A549 (cell line): ENCODE measurements around the gene ETF1. TPM values are rescaled to one million over a fixed set of nuclear protein-coding genes. Genes with fewer than 3 reads are reported as not detected.

Experiments used
- ATAC-seq, 2 experiments: fragments of 200-7000 bp in 1 of 2; fragments of >200 bp in 1 of 2; cut with Nextera tagmentation in 1 of 2; cut with Tn5 transposase in 1 of 2; 3 replicates each; pipeline versions ENCODE4 v1.8.0 to v1.9.1; 2018 to 2020; ENCODE audit warnings: mild to moderate bottlenecking in 1 of 2, moderate library complexity in 1 of 2
- CTCF ChIA-PET: fragments of 300-600 bp; sonication (Branson Sonifier 250); formaldehyde crosslinking; extraction: SDS; loops from one replicate; lab custom pipeline; 2021; ENCODE audit warnings: antibody characterized with exemption, inconsistent platforms; lab: Yijun Ruan, JAX
- POLR2A ChIA-PET: fragments of 350-600 bp; formaldehyde crosslinking; extraction: SDS; loops from one replicate; lab custom pipeline; 2021; ENCODE audit warnings: antibody characterized with exemption, inconsistent platforms; lab: Yijun Ruan, JAX
- DNase-seq, 2 experiments: peaks; one replicate each; pipeline versions ENCODE4 v3.0.0 to v3.0.0-alpha.2; 2011 to 2016; ENCODE audit warnings: low read depth in 1 of 2, low spot score in 1 of 2
- FAIRE-seq: peaks from 2 replicates; lab custom pipeline; 2011; peaks lifted over from hg19 to GRCh38; lab: Jason Lieb, UNC
- H3K27ac ChIP-seq, 2 experiments: fragments of >200 bp; sonication (Bioruptor Twin); formaldehyde crosslinking; 3 replicates each; pipeline ENCODE4 v1.5.1; 2016 to 2017
- H3K4me1 ChIP-seq: fragments of >200 bp; sonication (Bioruptor Twin); formaldehyde crosslinking; 3 replicates; pipeline ENCODE4 v1.6.1; 2016
- H3K4me2 ChIP-seq: fragments of >200 bp; sonication (Bioruptor Twin); formaldehyde crosslinking; 3 replicates; pipeline ENCODE4 v1.6.1; 2016
- H3K4me3 ChIP-seq: fragments of >200 bp; sonication (Bioruptor Twin); formaldehyde crosslinking; 3 replicates; pipeline ENCODE4 v1.5.1; 2016
- H3K9me3 ChIP-seq: fragments of >200 bp; sonication (Bioruptor Twin); formaldehyde crosslinking; 3 replicates; pipeline ENCODE4 v1.6.1; 2016
- CBX8 ChIP-seq: fragments of 200-600 bp; sonication (generic); IDR thresholded peaks from 2 replicates; pipeline ENCODE4 v1.6.1; 2016
- ESRRA ChIP-seq: fragments of 150-350 bp; IDR thresholded peaks from 2 replicates; pipeline ENCODE4 v1.6.1; 2014; ENCODE audit warnings: mild to moderate bottlenecking, low read length, borderline replicate concordance
- FOSB ChIP-seq: fragments of 250-450 bp; sonication (Bioruptor Pico); IDR thresholded peaks from 2 replicates; pipeline ENCODE4 v1.5.0; 2020; ENCODE audit warnings: mild to moderate bottlenecking, moderate library complexity
- FOSL2 ChIP-seq, 2 experiments: fragments of 450-650 bp in 1 of 2; fragments of >200 bp in 1 of 2; sonication (Bioruptor Twin) in 1 of 2; formaldehyde crosslinking; IDR thresholded peaks; 2 replicates each; pipeline versions ENCODE4 v1.5.0 to v1.6.1; 2016 to 2020; ENCODE audit warnings: mild to moderate bottlenecking in 1 of 2, moderate library complexity in 1 of 2
- GATA3 ChIP-seq: IDR thresholded peaks from 2 replicates; pipeline ENCODE4 v1.6.1; 2012; ENCODE audit warnings: borderline replicate concordance
- HDAC2 ChIP-seq: fragments of 200-600 bp; sonication (generic); IDR thresholded peaks from 2 replicates; pipeline ENCODE4 v1.6.1; 2016
- HEYL ChIP-seq: fragments of 250-450 bp; sonication (Bioruptor Pico); IDR thresholded peaks from 2 replicates; pipeline ENCODE4 v1.8.0; 2021; ENCODE audit warnings: mild to moderate bottlenecking, moderate library complexity
- JUN ChIP-seq, 2 experiments: fragments of >200 bp; sonication (Bioruptor Twin); formaldehyde crosslinking; IDR thresholded peaks; 2 replicates in 1 of 2; 3 replicates in 1 of 2; pipeline ENCODE4 v1.6.1; 2016 to 2017
- KDM1A ChIP-seq: fragments of 200-600 bp; sonication (generic); IDR thresholded peaks from 2 replicates; pipeline ENCODE4 v1.6.1; 2016; ENCODE audit warnings: low read depth, mild to moderate bottlenecking
- MAZ ChIP-seq: fragments of 150-350 bp; IDR thresholded peaks from 2 replicates; pipeline ENCODE4 v1.6.1; 2014; ENCODE audit warnings: antibody characterized with exemption, low read depth, low read length, borderline replicate concordance
- NPAS2 ChIP-seq: fragments of 250-450 bp; sonication (Bioruptor Pico); IDR thresholded peaks from 2 replicates; pipeline ENCODE4 v1.8.0; 2022; ENCODE audit warnings: mild to moderate bottlenecking, moderate library complexity, borderline replicate concordance
- POLR2A ChIP-seq: IDR thresholded peaks from 2 replicates; pipeline ENCODE4 v1.6.1; 2012; ENCODE audit warnings: mild to moderate bottlenecking, low read length
- POLR2AphosphoS2 ChIP-seq: conservative IDR thresholded peaks from 2 replicates; pipeline ENCODE4 v1.6.1; 2012; ENCODE audit warnings: low read length, improper control_type of control experiment, inconsistent platforms
- RAD21 ChIP-seq, 2 experiments: fragments of >200 bp in 1 of 2; sonication (Bioruptor Twin) in 1 of 2; formaldehyde crosslinking in 1 of 2; IDR thresholded peaks in 1 of 2; conservative IDR thresholded peaks in 1 of 2; 2 replicates in 1 of 2; 3 replicates in 1 of 2; pipeline ENCODE4 v1.6.1; 2012 to 2018; ENCODE audit warnings: inconsistent platforms in 1 of 2
- RARB ChIP-seq: fragments of 250-450 bp; sonication (Bioruptor Pico); IDR thresholded peaks from 2 replicates; pipeline ENCODE4 v1.8.0; 2021; ENCODE audit warnings: mild to moderate bottlenecking, moderate library complexity
- RCOR1 ChIP-seq: fragments of 150-350 bp; IDR thresholded peaks from 2 replicates; pipeline ENCODE4 v1.6.1; 2014; ENCODE audit warnings: antibody characterized with exemption, low read length, low read depth
- RFX5 ChIP-seq: fragments of 450-650 bp; IDR thresholded peaks from 2 replicates; pipeline ENCODE4 v1.7.1; 2014; ENCODE audit warnings: antibody characterized with exemption, mild to moderate bottlenecking, moderate library complexity
- RNF2 ChIP-seq: fragments of 200-600 bp; sonication (generic); IDR thresholded peaks from 2 replicates; pipeline ENCODE4 v1.6.1; 2016; ENCODE audit warnings: low read depth, mild to moderate bottlenecking, antibody characterized with exemption, moderate library complexity, borderline replicate concordance
- SMC3 ChIP-seq: fragments of >200 bp; sonication (Bioruptor Twin); formaldehyde crosslinking; IDR thresholded peaks from 3 replicates; pipeline ENCODE4 v1.6.1; 2018; ENCODE audit warnings: inconsistent platforms
- SREBF2 ChIP-seq: fragments of 450-650 bp; IDR thresholded peaks from 2 replicates; pipeline ENCODE4 v1.6.1; 2014; ENCODE audit warnings: mild to moderate bottlenecking, moderate library complexity
- TP53 ChIP-seq: fragments of 250-450 bp; sonication (Bioruptor Pico); IDR thresholded peaks from 2 replicates; pipeline ENCODE4 v1.5.0; 2021; ENCODE audit warnings: mild to moderate bottlenecking, moderate library complexity
- ZFP36 ChIP-seq: fragments of 450-650 bp; IDR thresholded peaks from 2 replicates; pipeline ENCODE4 v1.6.1; 2014; ENCODE audit warnings: borderline replicate concordance; ENCODE audit not compliant: partially characterized antibody
- WGBS: methylation state at CpG from one replicate; pipeline ENCODE4 v1.1.6; 2017; ENCODE audit errors: missing lambda C conversion rate; 5-methylcytosine and 5-hydroxymethylcytosine counted together
- polyA plus RNA-seq, 4 experiments: library from polyadenylated mRNA; depleted of rRNA in 3 of 4; stranded (reverse); fragments of >200 nt; fragmentation: RNase III in 1 of 4; extraction: RNeasy Plus Mini Kit Qiagen cat#74134 plus additional on column Dnase treatment in 1 of 4; gene quantifications; 2 replicates in 3 of 4; 3 replicates in 1 of 4; pipeline ENCODE4 v1.2.3, GENCODE V29; 2011 to 2017
- TF ChIP-seq, protein P1 (sequence below): fragments of >200 bp; sonication (Bioruptor Twin); formaldehyde crosslinking; IDR thresholded peaks from 2 replicates; pipeline ENCODE4 v1.6.1; 2016
- TF ChIP-seq, protein P2 (sequence below): fragments of 450-650 bp; IDR thresholded peaks from 2 replicates; pipeline ENCODE4 v1.6.1; 2014; ENCODE audit warnings: antibody characterized with exemption
- TF ChIP-seq, protein P3 (sequence below): fragments of 150-350 bp; IDR thresholded peaks from 2 replicates; pipeline ENCODE4 v1.6.1; 2014; ENCODE audit warnings: low read depth, mild to moderate bottlenecking, low read length
- TF ChIP-seq, protein P4 (sequence below): IDR thresholded peaks from 2 replicates; pipeline ENCODE4 v1.6.1; 2012; ENCODE audit warnings: low read depth, borderline replicate concordance
- TF ChIP-seq, protein P5 (sequence below): fragments of 250-450 bp; sonication (Bioruptor Pico); IDR thresholded peaks from 2 replicates; pipeline ENCODE4 v1.5.0; 2021; ENCODE audit warnings: mild to moderate bottlenecking, moderate library complexity, borderline replicate concordance
- TF ChIP-seq, protein P6 (sequence below): fragments of 200-600 bp; sonication (generic); IDR thresholded peaks from 2 replicates; pipeline ENCODE4 v1.6.1; 2016; ENCODE audit warnings: antibody characterized with exemption, mild to moderate bottlenecking, moderate library complexity

Gene ETF1
- polyA plus RNA-seq, 2 of the 4 experiments (the other 2 are of a cell fraction), result 119 to 161 TPM

DNA sequence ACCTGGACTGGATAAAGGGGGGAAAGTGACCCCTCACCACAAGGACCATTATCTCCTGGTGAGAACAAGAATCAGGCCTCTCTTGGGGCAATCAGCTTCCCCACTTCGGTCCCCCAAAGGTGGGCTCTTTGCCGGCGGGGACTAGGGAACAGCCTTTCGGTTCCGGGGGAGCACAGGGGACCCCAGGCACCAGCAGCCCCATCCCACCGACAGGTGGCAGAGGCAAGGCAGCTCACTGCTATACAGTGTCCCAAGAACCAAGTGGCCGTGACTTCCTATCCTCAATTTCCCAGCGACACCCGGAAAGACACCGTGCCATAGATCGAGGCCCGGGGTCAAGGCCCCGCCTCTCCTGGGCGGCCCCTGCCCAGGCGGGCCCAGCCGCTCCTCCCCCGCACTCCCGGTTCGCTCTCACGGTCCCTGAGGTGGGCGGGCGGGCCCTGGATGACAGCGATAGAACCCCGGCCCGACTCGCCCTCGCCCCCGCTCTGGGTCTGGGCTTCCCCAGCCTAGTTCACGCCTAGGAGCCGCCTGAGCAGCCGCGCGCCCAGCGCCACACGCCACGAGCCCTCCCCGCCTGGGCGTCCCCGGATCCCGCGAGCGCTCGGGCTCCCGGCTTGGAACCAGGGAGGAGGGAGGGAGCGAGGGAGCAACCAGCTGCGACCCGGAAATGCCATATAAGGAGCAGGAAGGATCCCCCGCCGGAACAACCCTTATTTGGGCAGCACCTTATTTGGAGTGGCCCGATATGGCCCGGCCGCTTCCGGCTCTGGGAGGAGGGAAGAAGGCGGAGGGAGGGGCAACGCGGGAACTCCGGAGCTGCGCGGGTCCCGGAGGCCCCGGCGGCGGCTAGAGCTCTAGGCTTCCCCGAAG lies 78.4 kb downstream of the ETF1 start (continued):
- TF ChIP-seq ZFP36, result peak; percentile 100
- TF ChIP-seq, protein P1, sequence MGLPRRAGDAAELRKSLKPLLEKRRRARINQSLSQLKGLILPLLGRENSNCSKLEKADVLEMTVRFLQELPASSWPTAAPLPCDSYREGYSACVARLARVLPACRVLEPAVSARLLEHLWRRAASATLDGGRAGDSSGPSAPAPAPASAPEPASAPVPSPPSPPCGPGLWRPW, result no peak
- peak; percentile 79; the same call in 1 of the 2 replicates for TF ChIP-seq MAZ

DNA sequence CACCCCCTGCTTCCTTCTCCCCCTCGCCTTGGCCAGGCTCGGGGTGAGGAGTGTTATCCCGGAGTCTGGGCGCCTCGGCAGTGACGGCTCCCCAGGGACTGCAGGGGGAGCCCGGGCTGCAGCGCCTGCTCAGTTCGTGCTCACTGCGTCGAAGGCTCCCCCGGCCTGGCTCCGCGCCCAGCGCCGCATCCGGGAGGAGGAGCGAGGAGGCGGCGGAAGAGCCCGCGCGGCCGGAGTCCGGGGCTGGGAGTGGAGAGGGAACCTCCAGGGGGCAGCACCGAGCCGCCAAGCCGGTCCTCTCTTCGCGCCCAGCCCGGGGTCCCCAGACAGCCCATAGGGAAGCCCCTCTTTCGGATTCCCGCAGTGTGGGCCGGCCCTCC lies 79.0 kb downstream of the ETF1 start:
- Histone ChIP-seq H3K4me2 (peak overlapping the region; percentile 95), H3K27ac (peak overlapping the region; percentile 95 to 96), H3K4me3 (peak overlapping the region; percentile 66), H3K4me1 (peaks cover 12% of the 10 kb centered on the region), H3K9me3 (no peaks in the 10 kb centered on the region)
- WGBS, result 0% methylated on average over 11 of the region's 34 CpGs
- POLR2A ChIA-PET, result interaction anchor here (0.6 to 3.3 kb wide), 9 partner anchors 8 to 250 kb away, joined by 3 to 34 read pairs (median 4); partner anchors contain the start of genes CDC23 and FAM53C
- peak; percentile 44 to 67 for ATAC-seq
- CTCF ChIA-PET, result interaction anchor here (1.0 to 14.7 kb wide), 16 partner anchors 9 to 232 kb away, joined by 3 to 199 read pairs (median 5); no protein-coding TSS in a partner anchor
- peak; percentile 94 to 95 for DNase-seq
- no peak for FAIRE-seq
- TF ChIP-seq SMC3, result peak; percentile 71
- TF ChIP-seq RFX5, result no peak
- TF ChIP-seq, protein P1, result no peak
- no peak for TF ChIP-seq HEYL (CRISPR knock-in tag)
- peak; percentile 70; the same call in 1 of the 2 replicates for TF ChIP-seq TP53 (CRISPR knock-in tag)
- TF ChIP-seq FOSB (CRISPR knock-in tag), result peak; percentile 76; the same call in 1 of the 2 replicates
- no peak for TF ChIP-seq KDM1A
- TF ChIP-seq GATA3, result no peak
- TF ChIP-seq, protein P2, sequence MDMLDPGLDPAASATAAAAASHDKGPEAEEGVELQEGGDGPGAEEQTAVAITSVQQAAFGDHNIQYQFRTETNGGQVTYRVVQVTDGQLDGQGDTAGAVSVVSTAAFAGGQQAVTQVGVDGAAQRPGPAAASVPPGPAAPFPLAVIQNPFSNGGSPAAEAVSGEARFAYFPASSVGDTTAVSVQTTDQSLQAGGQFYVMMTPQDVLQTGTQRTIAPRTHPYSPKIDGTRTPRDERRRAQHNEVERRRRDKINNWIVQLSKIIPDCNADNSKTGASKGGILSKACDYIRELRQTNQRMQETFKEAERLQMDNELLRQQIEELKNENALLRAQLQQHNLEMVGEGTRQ, result no peak
- no peak for TF ChIP-seq ESRRA
- TF ChIP-seq, protein P3, sequence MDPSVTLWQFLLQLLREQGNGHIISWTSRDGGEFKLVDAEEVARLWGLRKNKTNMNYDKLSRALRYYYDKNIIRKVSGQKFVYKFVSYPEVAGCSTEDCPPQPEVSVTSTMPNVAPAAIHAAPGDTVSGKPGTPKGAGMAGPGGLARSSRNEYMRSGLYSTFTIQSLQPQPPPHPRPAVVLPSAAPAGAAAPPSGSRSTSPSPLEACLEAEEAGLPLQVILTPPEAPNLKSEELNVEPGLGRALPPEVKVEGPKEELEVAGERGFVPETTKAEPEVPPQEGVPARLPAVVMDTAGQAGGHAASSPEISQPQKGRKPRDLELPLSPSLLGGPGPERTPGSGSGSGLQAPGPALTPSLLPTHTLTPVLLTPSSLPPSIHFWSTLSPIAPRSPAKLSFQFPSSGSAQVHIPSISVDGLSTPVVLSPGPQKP, result no peak
- no peak for TF ChIP-seq CBX8
- no peak for TF ChIP-seq SREBF2
- TF ChIP-seq JUN (IDR thresholded peaks at IDR 0.05), result peak in 1 of 2 experiments; percentile 43; a peak in 2 of 5 replicates
- TF ChIP-seq, protein P4, sequence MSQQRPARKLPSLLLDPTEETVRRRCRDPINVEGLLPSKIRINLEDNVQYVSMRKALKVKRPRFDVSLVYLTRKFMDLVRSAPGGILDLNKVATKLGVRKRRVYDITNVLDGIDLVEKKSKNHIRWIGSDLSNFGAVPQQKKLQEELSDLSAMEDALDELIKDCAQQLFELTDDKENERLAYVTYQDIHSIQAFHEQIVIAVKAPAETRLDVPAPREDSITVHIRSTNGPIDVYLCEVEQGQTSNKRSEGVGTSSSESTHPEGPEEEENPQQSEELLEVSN, result peak; percentile 60
- no peak for TF ChIP-seq NPAS2 (CRISPR knock-in tag)
- TF ChIP-seq, protein P5, sequence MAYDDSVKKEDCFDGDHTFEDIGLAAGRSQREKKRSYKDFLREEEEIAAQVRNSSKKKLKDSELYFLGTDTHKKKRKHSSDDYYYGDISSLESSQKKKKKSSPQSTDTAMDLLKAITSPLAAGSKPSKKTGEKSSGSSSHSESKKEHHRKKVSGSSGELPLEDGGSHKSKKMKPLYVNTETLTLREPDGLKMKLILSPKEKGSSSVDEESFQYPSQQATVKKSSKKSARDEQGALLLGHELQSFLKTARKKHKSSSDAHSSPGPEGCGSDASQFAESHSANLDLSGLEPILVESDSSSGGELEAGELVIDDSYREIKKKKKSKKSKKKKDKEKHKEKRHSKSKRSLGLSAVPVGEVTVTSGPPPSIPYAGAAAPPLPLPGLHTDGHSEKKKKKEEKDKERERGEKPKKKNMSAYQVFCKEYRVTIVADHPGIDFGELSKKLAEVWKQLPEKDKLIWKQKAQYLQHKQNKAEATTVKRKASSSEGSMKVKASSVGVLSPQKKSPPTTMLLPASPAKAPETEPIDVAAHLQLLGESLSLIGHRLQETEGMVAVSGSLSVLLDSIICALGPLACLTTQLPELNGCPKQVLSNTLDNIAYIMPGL (CRISPR knock-in tag), result peak; percentile 69; the same call in 1 of the 2 replicates
- TF ChIP-seq, protein P6, sequence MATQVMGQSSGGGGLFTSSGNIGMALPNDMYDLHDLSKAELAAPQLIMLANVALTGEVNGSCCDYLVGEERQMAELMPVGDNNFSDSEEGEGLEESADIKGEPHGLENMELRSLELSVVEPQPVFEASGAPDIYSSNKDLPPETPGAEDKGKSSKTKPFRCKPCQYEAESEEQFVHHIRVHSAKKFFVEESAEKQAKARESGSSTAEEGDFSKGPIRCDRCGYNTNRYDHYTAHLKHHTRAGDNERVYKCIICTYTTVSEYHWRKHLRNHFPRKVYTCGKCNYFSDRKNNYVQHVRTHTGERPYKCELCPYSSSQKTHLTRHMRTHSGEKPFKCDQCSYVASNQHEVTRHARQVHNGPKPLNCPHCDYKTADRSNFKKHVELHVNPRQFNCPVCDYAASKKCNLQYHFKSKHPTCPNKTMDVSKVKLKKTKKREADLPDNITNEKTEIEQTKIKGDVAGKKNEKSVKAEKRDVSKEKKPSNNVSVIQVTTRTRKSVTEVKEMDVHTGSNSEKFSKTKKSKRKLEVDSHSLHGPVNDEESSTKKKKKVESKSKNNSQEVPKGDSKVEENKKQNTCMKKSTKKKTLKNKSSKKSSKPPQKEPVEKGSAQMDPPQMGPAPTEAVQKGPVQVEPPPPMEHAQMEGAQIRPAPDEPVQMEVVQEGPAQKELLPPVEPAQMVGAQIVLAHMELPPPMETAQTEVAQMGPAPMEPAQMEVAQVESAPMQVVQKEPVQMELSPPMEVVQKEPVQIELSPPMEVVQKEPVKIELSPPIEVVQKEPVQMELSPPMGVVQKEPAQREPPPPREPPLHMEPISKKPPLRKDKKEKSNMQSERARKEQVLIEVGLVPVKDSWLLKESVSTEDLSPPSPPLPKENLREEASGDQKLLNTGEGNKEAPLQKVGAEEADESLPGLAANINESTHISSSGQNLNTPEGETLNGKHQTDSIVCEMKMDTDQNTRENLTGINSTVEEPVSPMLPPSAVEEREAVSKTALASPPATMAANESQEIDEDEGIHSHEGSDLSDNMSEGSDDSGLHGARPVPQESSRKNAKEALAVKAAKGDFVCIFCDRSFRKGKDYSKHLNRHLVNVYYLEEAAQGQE, result no peak
- TF ChIP-seq POLR2AphosphoS2, result 0 out of 2 replicates have a peak, but pooled peaks have one; percentile 19
- TF ChIP-seq RNF2, result no peak
- TF ChIP-seq RARB (CRISPR knock-in tag), result 0 out of 2 replicates have a peak, but pooled peaks have one; percentile 10
- TF ChIP-seq FOSL2 (IDR thresholded peaks at IDR 0.05), result no peak
- TF ChIP-seq FOSL2 (CRISPR knock-in tag; IDR thresholded peaks at IDR 0.05), result no peak
- TF ChIP-seq HDAC2, result no peak
- no peak for TF ChIP-seq RCOR1
- peak; percentile 31 to 71 for TF ChIP-seq RAD21 (conservative IDR thresholded peaks at IDR 0.05 in 1 of 2, IDR thresholded peaks at IDR 0.05 in 1 of 2)
- peak; percentile 64 for TF ChIP-seq POLR2A
